HG02610 (cell line): ENCODE data around the gene WDR83.
"Not testable (repeated sequence)": the region's sequence is repeated elsewhere in the genome, so short reads cannot be mapped to it uniquely, and the experiment has no call there.

ENCODE experiments used
- ATAC-seq: cut with Tn5 transposase; IDR thresholded peaks from one replicate; pipeline ENCODE4 v1.9.1; 2021; ENCODE audit warnings: mild to moderate bottlenecking, moderate library complexity; ENCODE audit not compliant: unreplicated experiment

The WDR83 gene

GRCh38 chr19:12711187-12711586 lies 44.6 kb downstream of the WDR83 start:
- no peak for ATAC-seq

GRCh38 chr19:12712077-12712476 lies 45.5 kb downstream of the WDR83 start:
- not testable (repeated sequence) for ATAC-seq

GRCh38 chr19:12713304-12713703 lies 46.7 kb downstream of the WDR83 start:
- not testable (repeated sequence) for ATAC-seq

GRCh38 chr19:12715102-12715501 lies 48.5 kb downstream of the WDR83 start:
- ATAC-seq: no peak

- no peak for ATAC-seq
Observed at GRCh38 chr19:12715929-12716328, 49.3 kb downstream of the WDR83 start.

- ATAC-seq: no peak
Observed at GRCh38 chr19:12720296-12720695, 53.7 kb downstream of the WDR83 start.

- no peak for ATAC-seq
Observed at GRCh38 chr19:12720851-12721655, 54.4 kb downstream of the WDR83 start.

- peak; percentile 9 for ATAC-seq
Observed at GRCh38 chr19:12721656-12722565, 55.3 kb downstream of the WDR83 start.

GRCh38 chr19:12722566-12723380 lies 56.2 kb downstream of the WDR83 start:
- peak; percentile 68 for ATAC-seq

- no peak for ATAC-seq
Observed at GRCh38 chr19:12723381-12723640, 56.7 kb downstream of the WDR83 start.

- ATAC-seq: no peak
Observed at GRCh38 chr19:12723641-12724426, 57.2 kb downstream of the WDR83 start, which contains the start of gene TNPO2. Gene TNPO2, minus strand, starts transcription at chr19:12723932. Its CDS starts 2,955 bp downstream, at chr19:12720977.
